ENCODE results near the gene TENT4A. TPM values are rescaled to one million over a fixed set of nuclear protein-coding genes. Genes with fewer than 3 reads are reported as not detected.

Gene TENT4A
- total and polyA plus RNA-seq, 10 of the 15 experiments (the other 5 are each of a cell fraction or from before 2014, with no cell fraction given), result 1.4 to 30.6 (median 12.5) TPM

DNA sequence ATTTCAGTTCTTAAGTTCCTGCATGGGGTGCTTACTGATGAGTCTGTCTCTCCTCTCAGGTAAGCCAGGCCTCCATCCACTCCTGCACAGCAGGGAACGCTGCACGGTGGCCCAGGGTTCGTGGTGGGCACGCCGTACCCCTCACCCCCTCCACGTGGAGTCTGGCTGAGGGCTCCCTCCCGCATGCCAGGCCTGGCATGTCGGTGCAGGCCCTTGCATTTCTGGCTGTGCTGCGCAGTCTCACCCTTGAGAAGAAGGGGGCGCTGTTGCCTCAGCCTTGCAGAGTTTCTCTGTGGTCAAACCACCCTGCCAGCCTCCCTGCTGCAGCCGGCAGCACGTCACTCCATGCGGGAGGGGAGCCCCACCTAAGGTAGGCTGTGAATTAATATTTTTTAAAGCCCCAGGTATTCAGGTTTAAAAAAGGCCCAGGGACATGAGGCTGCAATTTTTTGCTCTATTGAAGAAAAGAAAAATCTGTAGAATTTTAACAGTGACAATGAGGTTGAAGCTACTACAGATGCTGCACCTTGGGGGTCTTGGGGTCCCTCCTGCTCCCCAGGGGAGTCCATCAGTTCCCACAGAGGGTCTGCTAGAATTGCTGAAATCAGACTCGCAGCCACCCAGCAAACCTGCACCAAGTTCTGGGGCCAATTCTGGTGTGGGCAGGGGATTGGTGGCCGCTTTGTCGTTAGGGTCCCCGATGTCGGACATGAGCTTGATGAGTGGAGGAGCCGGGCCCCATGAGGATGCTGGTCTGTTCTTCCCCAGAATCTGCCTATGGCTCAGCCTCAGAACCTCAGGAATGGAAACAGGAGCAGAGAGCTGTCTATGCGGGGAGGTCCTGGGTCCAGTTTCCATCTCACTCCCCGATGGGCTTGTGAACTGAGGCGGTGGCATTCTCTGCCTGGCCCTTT, 52.6 kb downstream of the TENT4A start (continued):
- TF ChIP-seq CBFB (IDR thresholded peaks at IDR 0.05; ENCODE audit: low read depth), result peak; percentile 83
- no peak for TF ChIP-seq FOXM1 (IDR thresholded peaks at IDR 0.05; ENCODE audit: low read depth, low read length)
- no peak for TF ChIP-seq NR2C2 (IDR thresholded peaks at IDR 0.05; ENCODE audit: borderline replicate concordance, control insufficient read depth, insufficient read length, low read depth)
- TF ChIP-seq, protein P1, sequence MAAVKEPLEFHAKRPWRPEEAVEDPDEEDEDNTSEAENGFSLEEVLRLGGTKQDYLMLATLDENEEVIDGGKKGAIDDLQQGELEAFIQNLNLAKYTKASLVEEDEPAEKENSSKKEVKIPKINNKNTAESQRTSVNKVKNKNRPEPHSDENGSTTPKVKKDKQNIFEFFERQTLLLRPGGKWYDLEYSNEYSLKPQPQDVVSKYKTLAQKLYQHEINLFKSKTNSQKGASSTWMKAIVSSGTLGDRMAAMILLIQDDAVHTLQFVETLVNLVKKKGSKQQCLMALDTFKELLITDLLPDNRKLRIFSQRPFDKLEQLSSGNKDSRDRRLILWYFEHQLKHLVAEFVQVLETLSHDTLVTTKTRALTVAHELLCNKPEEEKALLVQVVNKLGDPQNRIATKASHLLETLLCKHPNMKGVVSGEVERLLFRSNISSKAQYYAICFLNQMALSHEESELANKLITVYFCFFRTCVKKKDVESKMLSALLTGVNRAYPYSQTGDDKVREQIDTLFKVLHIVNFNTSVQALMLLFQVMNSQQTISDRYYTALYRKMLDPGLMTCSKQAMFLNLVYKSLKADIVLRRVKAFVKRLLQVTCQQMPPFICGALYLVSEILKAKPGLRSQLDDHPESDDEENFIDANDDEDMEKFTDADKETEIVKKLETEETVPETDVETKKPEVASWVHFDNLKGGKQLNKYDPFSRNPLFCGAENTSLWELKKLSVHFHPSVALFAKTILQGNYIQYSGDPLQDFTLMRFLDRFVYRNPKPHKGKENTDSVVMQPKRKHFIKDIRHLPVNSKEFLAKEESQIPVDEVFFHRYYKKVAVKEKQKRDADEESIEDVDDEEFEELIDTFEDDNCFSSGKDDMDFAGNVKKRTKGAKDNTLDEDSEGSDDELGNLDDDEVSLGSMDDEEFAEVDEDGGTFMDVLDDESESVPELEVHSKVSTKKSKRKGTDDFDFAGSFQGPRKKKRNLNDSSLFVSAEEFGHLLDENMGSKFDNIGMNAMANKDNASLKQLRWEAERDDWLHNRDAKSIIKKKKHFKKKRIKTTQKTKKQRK (IDR thresholded peaks at IDR 0.05; ENCODE audit: low read depth, low read length), result no peak
- TF ChIP-seq, protein P2, sequence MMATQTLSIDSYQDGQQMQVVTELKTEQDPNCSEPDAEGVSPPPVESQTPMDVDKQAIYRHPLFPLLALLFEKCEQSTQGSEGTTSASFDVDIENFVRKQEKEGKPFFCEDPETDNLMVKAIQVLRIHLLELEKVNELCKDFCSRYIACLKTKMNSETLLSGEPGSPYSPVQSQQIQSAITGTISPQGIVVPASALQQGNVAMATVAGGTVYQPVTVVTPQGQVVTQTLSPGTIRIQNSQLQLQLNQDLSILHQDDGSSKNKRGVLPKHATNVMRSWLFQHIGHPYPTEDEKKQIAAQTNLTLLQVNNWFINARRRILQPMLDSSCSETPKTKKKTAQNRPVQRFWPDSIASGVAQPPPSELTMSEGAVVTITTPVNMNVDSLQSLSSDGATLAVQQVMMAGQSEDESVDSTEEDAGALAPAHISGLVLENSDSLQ (IDR thresholded peaks at IDR 0.05), result peak; percentile 39; the same call in 1 of the 2 replicates
- TF ChIP-seq EED (IDR thresholded peaks at IDR 0.05; ENCODE audit: low read depth), result no peak
- TF ChIP-seq SIN3A (IDR thresholded peaks at IDR 0.05; ENCODE audit: low read depth, low read length), result no peak
- TF ChIP-seq, protein P3, sequence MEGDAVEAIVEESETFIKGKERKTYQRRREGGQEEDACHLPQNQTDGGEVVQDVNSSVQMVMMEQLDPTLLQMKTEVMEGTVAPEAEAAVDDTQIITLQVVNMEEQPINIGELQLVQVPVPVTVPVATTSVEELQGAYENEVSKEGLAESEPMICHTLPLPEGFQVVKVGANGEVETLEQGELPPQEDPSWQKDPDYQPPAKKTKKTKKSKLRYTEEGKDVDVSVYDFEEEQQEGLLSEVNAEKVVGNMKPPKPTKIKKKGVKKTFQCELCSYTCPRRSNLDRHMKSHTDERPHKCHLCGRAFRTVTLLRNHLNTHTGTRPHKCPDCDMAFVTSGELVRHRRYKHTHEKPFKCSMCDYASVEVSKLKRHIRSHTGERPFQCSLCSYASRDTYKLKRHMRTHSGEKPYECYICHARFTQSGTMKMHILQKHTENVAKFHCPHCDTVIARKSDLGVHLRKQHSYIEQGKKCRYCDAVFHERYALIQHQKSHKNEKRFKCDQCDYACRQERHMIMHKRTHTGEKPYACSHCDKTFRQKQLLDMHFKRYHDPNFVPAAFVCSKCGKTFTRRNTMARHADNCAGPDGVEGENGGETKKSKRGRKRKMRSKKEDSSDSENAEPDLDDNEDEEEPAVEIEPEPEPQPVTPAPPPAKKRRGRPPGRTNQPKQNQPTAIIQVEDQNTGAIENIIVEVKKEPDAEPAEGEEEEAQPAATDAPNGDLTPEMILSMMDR (IDR thresholded peaks at IDR 0.05 in 2 of 3, conservative IDR thresholded peaks at IDR 0.05 in 1 of 3; ENCODE audit: control insufficient read depth in 2 of 3, extremely low read depth in 1 of 3, insufficient read depth in 1 of 3, low read depth in 3 of 3, low read length in 3 of 3), result peak; percentile 65 to 88 (median 84)
- peak; percentile 77 for TF ChIP-seq RUNX3 (IDR thresholded peaks at IDR 0.05; ENCODE audit: low read length)
- no peak for TF ChIP-seq MTA2 (IDR thresholded peaks at IDR 0.05; ENCODE audit: low read depth)
- TF ChIP-seq, protein P4, sequence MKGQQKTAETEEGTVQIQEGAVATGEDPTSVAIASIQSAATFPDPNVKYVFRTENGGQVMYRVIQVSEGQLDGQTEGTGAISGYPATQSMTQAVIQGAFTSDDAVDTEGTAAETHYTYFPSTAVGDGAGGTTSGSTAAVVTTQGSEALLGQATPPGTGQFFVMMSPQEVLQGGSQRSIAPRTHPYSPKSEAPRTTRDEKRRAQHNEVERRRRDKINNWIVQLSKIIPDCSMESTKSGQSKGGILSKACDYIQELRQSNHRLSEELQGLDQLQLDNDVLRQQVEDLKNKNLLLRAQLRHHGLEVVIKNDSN (IDR thresholded peaks at IDR 0.05; ENCODE audit: borderline replicate concordance, extremely low read length, insufficient read depth, low read depth, low read length), result no peak
- TF ChIP-seq JUNB (IDR thresholded peaks at IDR 0.05), result no peak
- TF ChIP-seq ZNF217 (IDR thresholded peaks at IDR 0.05), result no peak
- TF ChIP-seq EGR1 (IDR thresholded peaks at IDR 0.05; ENCODE audit: borderline replicate concordance in 1 of 2, low read depth in 2 of 2, low read length in 2 of 2), result no peak
- TF ChIP-seq, protein P5, sequence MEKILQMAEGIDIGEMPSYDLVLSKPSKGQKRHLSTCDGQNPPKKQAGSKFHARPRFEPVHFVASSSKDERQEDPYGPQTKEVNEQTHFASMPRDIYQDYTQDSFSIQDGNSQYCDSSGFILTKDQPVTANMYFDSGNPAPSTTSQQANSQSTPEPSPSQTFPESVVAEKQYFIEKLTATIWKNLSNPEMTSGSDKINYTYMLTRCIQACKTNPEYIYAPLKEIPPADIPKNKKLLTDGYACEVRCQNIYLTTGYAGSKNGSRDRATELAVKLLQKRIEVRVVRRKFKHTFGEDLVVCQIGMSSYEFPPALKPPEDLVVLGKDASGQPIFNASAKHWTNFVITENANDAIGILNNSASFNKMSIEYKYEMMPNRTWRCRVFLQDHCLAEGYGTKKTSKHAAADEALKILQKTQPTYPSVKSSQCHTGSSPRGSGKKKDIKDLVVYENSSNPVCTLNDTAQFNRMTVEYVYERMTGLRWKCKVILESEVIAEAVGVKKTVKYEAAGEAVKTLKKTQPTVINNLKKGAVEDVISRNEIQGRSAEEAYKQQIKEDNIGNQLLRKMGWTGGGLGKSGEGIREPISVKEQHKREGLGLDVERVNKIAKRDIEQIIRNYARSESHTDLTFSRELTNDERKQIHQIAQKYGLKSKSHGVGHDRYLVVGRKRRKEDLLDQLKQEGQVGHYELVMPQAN (conservative IDR thresholded peaks at IDR 0.05), result no peak
- TF ChIP-seq, protein P6, sequence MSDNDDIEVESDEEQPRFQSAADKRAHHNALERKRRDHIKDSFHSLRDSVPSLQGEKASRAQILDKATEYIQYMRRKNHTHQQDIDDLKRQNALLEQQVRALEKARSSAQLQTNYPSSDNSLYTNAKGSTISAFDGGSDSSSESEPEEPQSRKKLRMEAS (IDR thresholded peaks at IDR 0.05; ENCODE audit: low read depth, low read length), result no peak
- TF ChIP-seq PAX5 (IDR thresholded peaks at IDR 0.05; ENCODE audit: borderline replicate concordance, low read depth, low read length), result no peak
- no peak for TF ChIP-seq NR2F1 (conservative IDR thresholded peaks at IDR 0.05)
